Astrocyte of the hippocampus (primary cell): ENCODE measurements around the gene KATNAL1.

Experiments
- DNase-seq: peaks from one replicate; pipeline ENCODE4 v3.0.0; 2011; ENCODE audit warnings: low read depth, low spot score

The KATNAL1 gene

GRCh38 chr13:30164146-30164545 lies 143.2 kb downstream of the KATNAL1 start:
- no peak for DNase-seq

- no peak for DNase-seq
Observed at GRCh38 chr13:30163441-30163840, 143.9 kb downstream of the KATNAL1 start.

GRCh38 chr13:30159446-30159839 lies 147.9 kb downstream of the KATNAL1 start:
- DNase-seq = peak; percentile 77

GRCh38 chr13:30158774-30159445 lies 148.4 kb downstream of the KATNAL1 start:
- peak; percentile 89 for DNase-seq

- DNase-seq = no peak
Observed at GRCh38 chr13:30157616-30157993, 149.7 kb downstream of the KATNAL1 start.

GRCh38 chr13:30156826-30157615 lies 150.3 kb downstream of the KATNAL1 start:
- DNase-seq = no peak

GRCh38 chr13:30156270-30156669 lies 151.1 kb downstream of the KATNAL1 start:
- no peak for DNase-seq

- no peak for DNase-seq
Observed at GRCh38 chr13:30154931-30155330, 152.4 kb downstream of the KATNAL1 start.

- DNase-seq = no peak
Observed at GRCh38 chr13:30154531-30154930, 152.8 kb downstream of the KATNAL1 start.

GRCh38 chr13:30153545-30154426 lies 153.6 kb downstream of the KATNAL1 start:
- DNase-seq = peak; percentile 55
